Measurements from ENCODE around the gene COL1A2. TPM values are rescaled to one million over a fixed set of nuclear protein-coding genes. Genes with fewer than 3 reads are reported as not detected.

COL1A2 gene
- total and polyA plus RNA-seq, 2 of the 13 experiments (the other 11 are each of a cell fraction or from before 2014, with no cell fraction given), result not detected

- H2AFZ ChIP-seq (ENCODE audit: low read length), result peak overlapping the region; percentile 37
- H3K4me2 ChIP-seq (ENCODE audit: low read depth, low read length), result peak overlapping the region; percentile 76
- no peaks in the 10 kb centered on the region for H3K9me3 ChIP-seq (ENCODE audit: low read length)
- intact Hi-C loops (cut with micrococcal nuclease; ENCODE audit: unreplicated experiment), result loop anchor here (10.0 kb wide), 1 partner anchor 764 kb away; no protein-coding TSS in a partner anchor
- peak; percentile 56 for FAIRE-seq
- H3K36me3 ChIP-seq (replicated peaks in 1 of 2; ENCODE audit: control insufficient read depth in 1 of 2, insufficient read depth in 2 of 2, low read length in 2 of 2), result no peaks in the 10 kb centered on the region
- DNase-seq (ENCODE audit: low spot score), result peak; percentile 68
- ChIA-PET POLR2A (interaction anchor here (0.8 to 1.0 kb wide), 2 partner anchors 216 to 468 kb away, joined by 3 read pairs; no protein-coding TSS in a partner anchor), CTCF (ENCODE audit: low intra/inter-chr PET ratio, low total read pairs) (no interaction called here)
- peak overlapping the region; percentile 71 for H3K27ac ChIP-seq (ENCODE audit: extremely low read length, insufficient read depth, low read length)
- WGBS (ENCODE audit: low lambda C conversion rate), result 5% methylated on average over 7 of the region's 7 CpGs
- H3K79me2 ChIP-seq (ENCODE audit: insufficient read depth, low read length), result no peaks in the 10 kb centered on the region
- H3K4me1 ChIP-seq (ENCODE audit: insufficient read depth, low read length), result peaks cover 53% of the 10 kb centered on the region
- in situ Hi-C loops (cut with HindIII; ENCODE audit: extremely low pct_ligation_motif_present, low pct_unique_long_range_greater_than_20kb), result loop anchor here (25.0 kb wide), 1 partner anchor 797 kb away; no protein-coding TSS in a partner anchor
- H4K20me1 ChIP-seq (ENCODE audit: insufficient read depth, low read length), result no peaks in the 10 kb centered on the region
- no peaks in the 10 kb centered on the region for H3K27me3 ChIP-seq (ENCODE audit: control insufficient read depth in 1 of 2, insufficient read depth in 2 of 2, low read length in 2 of 2)
- ATAC-seq, result peak; percentile 91
- BruUV-seq (replicated peaks), result no TSS peak
- H3K4me3 ChIP-seq (replicated peaks in 1 of 3; ENCODE audit: insufficient read depth in 1 of 3, low read depth in 2 of 3, low read length in 3 of 3), result peak overlapping the region; percentile 15 to 56 (median 38); a peak in 4 of 6 replicates
- H3K9ac ChIP-seq (ENCODE audit: insufficient read depth, low read depth, low read length), result peak overlapping the region; percentile 60
- TF ChIP-seq UBTF (CRISPR knock-in tag; IDR thresholded peaks at IDR 0.05) (no peak), PHF8 (CRISPR knock-in tag; IDR thresholded peaks at IDR 0.05) (no peak), ZNF577 (CRISPR knock-in tag; IDR thresholded peaks at IDR 0.05; ENCODE audit: borderline replicate concordance, low read depth) (no peak), AGO2 (optimal IDR thresholded peaks at IDR 0.05; ENCODE audit: low read depth, low read length) (no peak), ZFY (CRISPR knock-in tag; IDR thresholded peaks at IDR 0.05) (peak; percentile 47), PHF5A (CRISPR knock-in tag; IDR thresholded peaks at IDR 0.05; ENCODE audit: low read depth, unreplicated experiment) (no peak), ZFX (CRISPR knock-in tag; IDR thresholded peaks at IDR 0.05; ENCODE audit: low read depth) (peak; percentile 64), GABPA (IDR thresholded peaks at IDR 0.05; ENCODE audit: low read depth, low read length) (peak; percentile 37; the same call in 1 of the 2 replicates), GABPA (CRISPR knock-in tag; IDR thresholded peaks at IDR 0.05; ENCODE audit: low read depth) (peak; percentile 83), PHF20 (CRISPR knock-in tag; IDR thresholded peaks at IDR 0.05) (no peak), RFX5 (IDR thresholded peaks at IDR 0.05; ENCODE audit: low read depth, low read length) (peak; percentile 91)
- TF ChIP-seq, protein P1, sequence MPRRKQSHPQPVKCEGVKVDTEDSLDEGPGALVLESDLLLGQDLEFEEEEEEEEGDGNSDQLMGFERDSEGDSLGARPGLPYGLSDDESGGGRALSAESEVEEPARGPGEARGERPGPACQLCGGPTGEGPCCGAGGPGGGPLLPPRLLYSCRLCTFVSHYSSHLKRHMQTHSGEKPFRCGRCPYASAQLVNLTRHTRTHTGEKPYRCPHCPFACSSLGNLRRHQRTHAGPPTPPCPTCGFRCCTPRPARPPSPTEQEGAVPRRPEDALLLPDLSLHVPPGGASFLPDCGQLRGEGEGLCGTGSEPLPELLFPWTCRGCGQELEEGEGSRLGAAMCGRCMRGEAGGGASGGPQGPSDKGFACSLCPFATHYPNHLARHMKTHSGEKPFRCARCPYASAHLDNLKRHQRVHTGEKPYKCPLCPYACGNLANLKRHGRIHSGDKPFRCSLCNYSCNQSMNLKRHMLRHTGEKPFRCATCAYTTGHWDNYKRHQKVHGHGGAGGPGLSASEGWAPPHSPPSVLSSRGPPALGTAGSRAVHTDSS (CRISPR knock-in tag; conservative IDR thresholded peaks at IDR 0.05), result no peak
- TF ChIP-seq, protein P2, sequence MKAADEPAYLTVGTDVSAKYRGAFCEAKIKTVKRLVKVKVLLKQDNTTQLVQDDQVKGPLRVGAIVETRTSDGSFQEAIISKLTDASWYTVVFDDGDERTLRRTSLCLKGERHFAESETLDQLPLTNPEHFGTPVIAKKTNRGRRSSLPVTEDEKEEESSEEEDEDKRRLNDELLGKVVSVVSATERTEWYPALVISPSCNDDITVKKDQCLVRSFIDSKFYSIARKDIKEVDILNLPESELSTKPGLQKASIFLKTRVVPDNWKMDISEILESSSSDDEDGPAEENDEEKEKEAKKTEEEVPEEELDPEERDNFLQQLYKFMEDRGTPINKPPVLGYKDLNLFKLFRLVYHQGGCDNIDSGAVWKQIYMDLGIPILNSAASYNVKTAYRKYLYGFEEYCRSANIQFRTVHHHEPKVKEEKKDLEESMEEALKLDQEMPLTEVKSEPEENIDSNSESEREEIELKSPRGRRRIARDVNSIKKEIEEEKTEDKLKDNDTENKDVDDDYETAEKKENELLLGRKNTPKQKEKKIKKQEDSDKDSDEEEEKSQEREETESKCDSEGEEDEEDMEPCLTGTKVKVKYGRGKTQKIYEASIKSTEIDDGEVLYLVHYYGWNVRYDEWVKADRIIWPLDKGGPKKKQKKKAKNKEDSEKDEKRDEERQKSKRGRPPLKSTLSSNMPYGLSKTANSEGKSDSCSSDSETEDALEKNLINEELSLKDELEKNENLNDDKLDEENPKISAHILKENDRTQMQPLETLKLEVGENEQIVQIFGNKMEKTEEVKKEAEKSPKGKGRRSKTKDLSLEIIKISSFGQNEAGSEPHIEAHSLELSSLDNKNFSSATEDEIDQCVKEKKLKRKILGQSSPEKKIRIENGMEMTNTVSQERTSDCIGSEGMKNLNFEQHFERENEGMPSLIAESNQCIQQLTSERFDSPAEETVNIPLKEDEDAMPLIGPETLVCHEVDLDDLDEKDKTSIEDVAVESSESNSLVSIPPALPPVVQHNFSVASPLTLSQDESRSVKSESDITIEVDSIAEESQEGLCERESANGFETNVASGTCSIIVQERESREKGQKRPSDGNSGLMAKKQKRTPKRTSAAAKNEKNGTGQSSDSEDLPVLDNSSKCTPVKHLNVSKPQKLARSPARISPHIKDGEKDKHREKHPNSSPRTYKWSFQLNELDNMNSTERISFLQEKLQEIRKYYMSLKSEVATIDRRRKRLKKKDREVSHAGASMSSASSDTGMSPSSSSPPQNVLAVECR (CRISPR knock-in tag; IDR thresholded peaks at IDR 0.05; ENCODE audit: borderline replicate concordance), result no peak
- TF ChIP-seq, protein P3, sequence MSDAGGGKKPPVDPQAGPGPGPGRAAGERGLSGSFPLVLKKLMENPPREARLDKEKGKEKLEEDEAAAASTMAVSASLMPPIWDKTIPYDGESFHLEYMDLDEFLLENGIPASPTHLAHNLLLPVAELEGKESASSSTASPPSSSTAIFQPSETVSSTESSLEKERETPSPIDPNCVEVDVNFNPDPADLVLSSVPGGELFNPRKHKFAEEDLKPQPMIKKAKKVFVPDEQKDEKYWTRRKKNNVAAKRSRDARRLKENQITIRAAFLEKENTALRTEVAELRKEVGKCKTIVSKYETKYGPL (CRISPR knock-in tag; IDR thresholded peaks at IDR 0.05), result no peak
Observed at GRCh38 chr7:94440451-94441039, 45.9 kb downstream of the COL1A2 start.
